Upper lobe of left lung (tissue), 4 donors: Measurements from ENCODE around the gene PDCL2.

Experiments used
- CTCF ChIP-seq, 6 experiments: fragments of 450-650 bp in 4 of 6; fragments of 200-600 bp in 2 of 6; sonication (generic) in 2 of 6; IDR thresholded peaks; one replicate each; pipeline ENCODE4 v1.5.1; 2016 to 2019; ENCODE audit warnings: antibody characterized with exemption in 6 of 6
- POLR2A ChIP-seq, 4 donors: fragments of 450-650 bp; IDR thresholded peaks; one replicate each; pipeline ENCODE4 v1.5.1; 2016 to 2017; ENCODE audit warnings: antibody characterized with exemption in 4 of 4, mild to moderate bottlenecking in 2 of 4
- POLR2AphosphoS5 ChIP-seq, 2 donors: sonication (generic); formaldehyde crosslinking; IDR thresholded peaks; one replicate each; pipeline ENCODE4 v1.5.1; 2017; ENCODE audit warnings: antibody characterized with exemption in 2 of 2

GRCh38 chr4:55530691-55531090 lies 61.4 kb downstream of the PDCL2 start:
- TF ChIP-seq CTCF (IDR thresholded peaks at IDR 0.05) (no peak), POLR2A (IDR thresholded peaks at IDR 0.05) (no peak), POLR2AphosphoS5 (IDR thresholded peaks at IDR 0.05) (no peak)
